Right lobe of liver (tissue), 4 donors: ENCODE results near the gene CR1L.

Experiments
- CTCF ChIP-seq, 4 donors: fragments of 200-600 bp in 3 of 4; fragments of 450-650 bp in 1 of 4; IDR thresholded peaks; one replicate each; pipeline versions ENCODE4 v1.5.1 to v1.8.0; 2016 to 2022; ENCODE audit warnings: antibody characterized with exemption in 4 of 4, mild to moderate bottlenecking in 2 of 4
- POLR2A ChIP-seq: fragments of 450-650 bp; IDR thresholded peaks from one replicate; pipeline ENCODE4 v1.6.1; 2017; ENCODE audit warnings: antibody characterized with exemption, mild to moderate bottlenecking
- donor health status: DM: no; HTN: no; CAD: no.
- donor health status: DM: no; HTN: no; CAD: no.
- donor health status: DM: no; HTN: yes; CAD: no.

- TF ChIP-seq CTCF (IDR thresholded peaks at IDR 0.05) = no peak
- no peak for TF ChIP-seq POLR2A
These were observed 21.4 kb downstream of the CR1L start for GRCh38 chr1:207666342-207666741.
